Colonic mucosa (tissue), 4 donors: Measurements from ENCODE around the gene UBE2D3. TPM values are rescaled to one million over a fixed set of nuclear protein-coding genes. Genes with fewer than 3 reads are reported as not detected.

ENCODE experiments used
- DNase-seq: peaks from one replicate; pipeline ENCODE4 v3.0.0-alpha.2; 2020
- H3K27ac ChIP-seq: fragments of 200-600 bp; one replicate; pipeline ENCODE4 v1.8.0; 2021
- H3K27me3 ChIP-seq: fragments of 200-600 bp; one replicate; pipeline ENCODE4 v1.8.0; 2021
- H3K36me3 ChIP-seq: fragments of 200-600 bp; one replicate; pipeline ENCODE4 v1.8.0; 2021
- H3K4me1 ChIP-seq: fragments of 200-600 bp; one replicate; pipeline ENCODE4 v1.8.0; 2021; ENCODE audit warnings: mild to moderate bottlenecking
- H3K4me3 ChIP-seq: fragments of 200-600 bp; one replicate; pipeline ENCODE4 v1.8.0; 2021
- H3K9ac ChIP-seq, 2 donors: one replicate each; pipeline ENCODE4 v1.7.0; 2013; ENCODE audit warnings: control low read depth in 2 of 2, low read depth in 2 of 2, low read length in 2 of 2
- H3K9me3 ChIP-seq: fragments of 200-600 bp; one replicate; pipeline ENCODE4 v1.8.0; 2021
- intact Hi-C: fragments of 100-400 bp; cut with DNase I; formaldehyde crosslinking; loops from one replicate; pipeline ENCODE4 v1.14.1; 2022
- total RNA-seq, 2 donors: library from RNA; stranded (reverse); fragmentation: NEBNext Ultra II Directional in 1 of 2; extraction: Animal tissue kit (Norgen Biotek cat#: 25700) in 1 of 2; gene quantifications; one replicate each; pipeline ENCODE4 v1.2.1, GENCODE V29; 2021
- TF ChIP-seq, protein P1 (sequence below): fragments of 200-600 bp; IDR thresholded peaks from one replicate; pipeline ENCODE4 v1.8.0; 2022; ENCODE audit warnings: antibody characterized with exemption, mild to moderate bottlenecking
- donor health status: healthy.
- donor health status: DM: no; HTN: no; CAD: no.
- donor health status: DM: no; HTN: no; CAD: no.

Gene UBE2D3
- total RNA-seq, 2 donors from 2014 or later, result 290 to 346 TPM

DNA sequence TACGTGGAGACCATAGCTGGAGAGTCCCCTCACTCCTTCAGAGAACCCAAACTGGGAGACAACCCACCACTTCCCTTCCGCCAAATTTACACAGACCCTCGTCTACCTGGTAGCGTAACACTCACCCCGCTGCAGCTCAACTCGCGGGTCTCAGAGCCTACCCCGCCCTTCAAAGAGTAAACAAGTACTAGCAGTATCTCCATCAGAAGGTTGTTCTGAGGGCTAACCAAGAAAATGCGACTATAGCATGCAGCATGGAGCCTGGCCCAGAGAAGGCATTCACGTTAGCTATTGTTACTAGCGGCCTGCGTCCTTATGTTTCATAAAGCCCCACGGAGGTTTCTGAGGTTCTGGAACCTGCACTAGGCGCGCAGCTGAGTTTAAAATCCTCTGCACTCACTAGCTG is 66.1 kb downstream of the UBE2D3 start:
- no peaks in the 10 kb centered on the region for H3K27me3 ChIP-seq
- intact Hi-C loops, result no loop called here
- no peak for DNase-seq
- H3K9me3 ChIP-seq, result no peaks in the 10 kb centered on the region
- H3K27ac ChIP-seq, result peak overlapping the region; percentile 82
- peak overlapping the region; percentile 69 to 76 for H3K9ac ChIP-seq
- H3K4me1 ChIP-seq, result no peaks in the 10 kb centered on the region
- TF ChIP-seq, protein P1, sequence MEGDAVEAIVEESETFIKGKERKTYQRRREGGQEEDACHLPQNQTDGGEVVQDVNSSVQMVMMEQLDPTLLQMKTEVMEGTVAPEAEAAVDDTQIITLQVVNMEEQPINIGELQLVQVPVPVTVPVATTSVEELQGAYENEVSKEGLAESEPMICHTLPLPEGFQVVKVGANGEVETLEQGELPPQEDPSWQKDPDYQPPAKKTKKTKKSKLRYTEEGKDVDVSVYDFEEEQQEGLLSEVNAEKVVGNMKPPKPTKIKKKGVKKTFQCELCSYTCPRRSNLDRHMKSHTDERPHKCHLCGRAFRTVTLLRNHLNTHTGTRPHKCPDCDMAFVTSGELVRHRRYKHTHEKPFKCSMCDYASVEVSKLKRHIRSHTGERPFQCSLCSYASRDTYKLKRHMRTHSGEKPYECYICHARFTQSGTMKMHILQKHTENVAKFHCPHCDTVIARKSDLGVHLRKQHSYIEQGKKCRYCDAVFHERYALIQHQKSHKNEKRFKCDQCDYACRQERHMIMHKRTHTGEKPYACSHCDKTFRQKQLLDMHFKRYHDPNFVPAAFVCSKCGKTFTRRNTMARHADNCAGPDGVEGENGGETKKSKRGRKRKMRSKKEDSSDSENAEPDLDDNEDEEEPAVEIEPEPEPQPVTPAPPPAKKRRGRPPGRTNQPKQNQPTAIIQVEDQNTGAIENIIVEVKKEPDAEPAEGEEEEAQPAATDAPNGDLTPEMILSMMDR, result no peak
- peak overlapping the region; percentile 80 for H3K4me3 ChIP-seq
- H3K36me3 ChIP-seq, result no peaks in the 10 kb centered on the region

GRCh38 chr4:102760645-102761295 is 66.6 kb downstream of the UBE2D3 start, which contains the start of gene MANBA:
Gene MANBA (minus strand): TSS chr4:102760968. CDS start chr4:102760894, 74 bp downstream.
- intact Hi-C loops, result no loop called here
- TF ChIP-seq, protein P1, result no peak
- Histone ChIP-seq H3K27ac (peak within 1 kb of the TSS; percentile 82), H3K27me3 (no peaks in the 10 kb centered on the region), H3K9me3 (no peaks in the 10 kb centered on the region), H3K9ac (peak within 1 kb of the TSS; percentile 69 to 80), H3K36me3 (no peaks in the 10 kb centered on the region), H3K4me3 (peak within 1 kb of the TSS; percentile 80), H3K4me1 (no peaks in the 10 kb centered on the region)
- DNase-seq, result peak; percentile 92

DNA sequence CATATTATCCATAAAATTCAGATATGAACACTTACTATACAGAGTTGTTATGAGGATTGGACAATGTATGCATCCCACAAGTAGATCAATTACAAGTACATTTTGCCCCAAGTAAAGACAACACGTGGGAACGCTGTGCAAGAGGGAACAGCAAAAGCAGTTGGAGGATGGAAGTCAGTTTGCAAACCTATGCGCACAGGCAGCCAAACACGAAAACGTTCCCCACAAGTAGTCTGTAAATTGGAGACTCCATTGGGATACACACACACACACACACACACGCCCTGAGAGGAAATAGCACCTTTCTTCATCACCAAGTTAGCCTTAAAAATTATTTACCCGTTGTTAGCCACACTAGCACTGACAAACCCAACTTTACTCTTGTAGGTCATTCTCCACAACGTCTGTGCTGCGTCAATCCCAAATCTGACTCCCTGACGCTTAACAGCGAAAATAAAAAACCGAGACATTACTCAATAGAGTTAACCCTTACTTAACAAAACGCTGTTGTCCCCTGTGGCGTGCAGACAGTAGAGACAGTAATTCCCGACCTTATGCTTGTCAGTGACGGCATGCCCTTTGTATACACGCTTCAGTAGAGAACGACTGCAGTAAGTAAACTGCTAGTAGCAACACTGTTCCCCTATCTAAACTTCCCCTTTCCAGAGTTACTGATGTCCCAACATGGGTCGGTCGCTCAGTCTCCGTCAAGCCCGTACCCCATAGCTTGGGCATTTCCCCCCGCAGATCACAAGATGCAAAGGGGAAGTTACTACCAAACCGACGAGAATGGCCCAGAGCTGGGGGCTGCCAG is 67.3 kb downstream of the UBE2D3 start:
- Histone ChIP-seq H3K9ac (peak overlapping the region; percentile 69 to 80), H3K4me3 (peak overlapping the region; percentile 80), H3K36me3 (no peaks in the 10 kb centered on the region), H3K4me1 (no peaks in the 10 kb centered on the region), H3K27me3 (no peaks in the 10 kb centered on the region), H3K27ac (peak overlapping the region; percentile 82), H3K9me3 (no peaks in the 10 kb centered on the region)
- DNase-seq, result peak; percentile 35
- intact Hi-C loops, result no loop called here
- TF ChIP-seq, protein P1, result no peak

DNA sequence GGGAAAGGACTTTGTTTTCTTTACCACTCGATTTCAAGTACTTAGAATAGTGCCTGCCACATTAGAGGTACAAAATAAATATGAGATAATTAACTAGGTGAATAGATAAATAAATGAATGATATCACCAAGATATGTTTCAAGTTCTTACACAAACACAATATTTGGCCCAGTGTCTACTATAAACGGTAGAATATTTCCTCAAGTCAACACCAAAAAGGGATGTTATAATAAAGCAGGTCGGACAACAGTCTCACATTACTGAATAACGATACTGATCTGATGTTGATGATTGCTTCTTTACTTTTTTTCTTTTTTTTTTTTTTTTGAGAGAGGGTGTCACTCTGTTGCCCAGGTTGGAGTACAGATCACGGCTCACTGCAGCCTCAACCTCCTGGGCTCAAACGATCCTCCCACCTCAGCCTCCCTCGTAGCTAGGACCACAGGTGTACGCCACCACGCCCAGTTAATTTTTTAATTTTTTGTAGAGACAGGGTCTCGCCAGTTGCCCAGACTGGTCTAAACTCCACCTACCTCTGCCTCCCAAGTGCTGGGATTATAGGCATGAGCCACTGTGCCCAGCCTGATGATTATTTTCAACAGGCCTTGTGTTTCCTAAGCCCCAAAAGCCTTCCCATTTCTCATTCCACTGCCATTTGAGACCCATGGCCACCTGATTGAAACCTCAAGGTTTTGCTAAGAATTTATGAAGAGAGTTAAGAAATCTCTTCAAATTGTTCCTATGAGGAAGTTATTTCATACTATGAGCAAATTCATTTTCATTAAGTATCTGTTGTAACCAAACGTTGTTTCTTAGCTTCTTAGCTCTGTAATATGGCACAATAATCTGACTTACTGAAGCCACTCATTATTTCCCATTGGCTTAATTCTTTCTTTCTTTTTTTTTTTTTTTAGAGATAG is 68.8 kb downstream of the UBE2D3 start:
- Histone ChIP-seq H3K36me3 (no peaks in the 10 kb centered on the region), H3K4me1 (no peaks in the 10 kb centered on the region), H3K27ac (no peak overlapping the region), H3K9ac (no peak overlapping the region), H3K9me3 (no peaks in the 10 kb centered on the region), H3K4me3 (no peak overlapping the region), H3K27me3 (no peaks in the 10 kb centered on the region)
- TF ChIP-seq, protein P1, result no peak
- intact Hi-C loops, result no loop called here
- DNase-seq, result no peak

DNA sequence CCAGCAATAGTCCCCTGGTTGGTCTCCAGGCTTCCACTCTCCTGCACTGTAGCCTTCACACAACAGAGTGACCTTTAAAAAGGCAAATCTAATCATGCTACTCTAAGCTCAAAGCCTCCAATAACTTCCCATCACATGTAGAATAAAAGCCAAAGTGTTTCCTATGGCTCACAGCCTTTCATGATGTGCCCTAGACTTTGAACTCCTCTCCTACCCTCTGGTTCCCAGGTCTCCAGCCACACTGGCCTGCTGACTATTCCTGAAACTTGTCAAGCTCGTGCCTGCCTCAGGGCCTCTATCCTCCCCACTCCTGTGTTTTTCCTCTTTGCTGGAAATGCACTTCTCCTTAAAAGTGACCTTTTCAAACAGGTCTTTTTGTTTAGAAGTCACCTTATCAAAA is 69.7 kb downstream of the UBE2D3 start:
- TF ChIP-seq, protein P1, result no peak
- Histone ChIP-seq H3K36me3 (no peaks in the 10 kb centered on the region), H3K9ac (no peak overlapping the region), H3K4me3 (no peak overlapping the region), H3K4me1 (no peaks in the 10 kb centered on the region), H3K9me3 (no peaks in the 10 kb centered on the region), H3K27ac (no peak overlapping the region), H3K27me3 (no peaks in the 10 kb centered on the region)
- intact Hi-C loops, result no loop called here
- no peak for DNase-seq
